Esophagus squamous epithelium (tissue), 4 donors: Measurements from ENCODE around the gene WDR38.

Experiments
- POLR2A ChIP-seq, 4 donors: fragments of 450-650 bp; IDR thresholded peaks; one replicate each; pipeline ENCODE4 v1.6.1; 2017; ENCODE audit warnings: antibody characterized with exemption in 4 of 4, mild to moderate bottlenecking in 4 of 4, moderate library complexity in 3 of 4
- TF ChIP-seq, protein P1 (sequence below), 6 experiments: fragments of 450-650 bp in 4 of 6; fragments of 200-600 bp in 2 of 6; sonication (generic) in 2 of 6; IDR thresholded peaks; one replicate each; pipeline ENCODE4 v1.5.1; 2016 to 2019; ENCODE audit warnings: antibody characterized with exemption in 6 of 6, mild to moderate bottlenecking in 4 of 6, moderate library complexity in 4 of 6

GRCh38 chr9:124841075-124841821, 12.0 kb upstream of the WDR38 start:
- TF ChIP-seq, protein P1, sequence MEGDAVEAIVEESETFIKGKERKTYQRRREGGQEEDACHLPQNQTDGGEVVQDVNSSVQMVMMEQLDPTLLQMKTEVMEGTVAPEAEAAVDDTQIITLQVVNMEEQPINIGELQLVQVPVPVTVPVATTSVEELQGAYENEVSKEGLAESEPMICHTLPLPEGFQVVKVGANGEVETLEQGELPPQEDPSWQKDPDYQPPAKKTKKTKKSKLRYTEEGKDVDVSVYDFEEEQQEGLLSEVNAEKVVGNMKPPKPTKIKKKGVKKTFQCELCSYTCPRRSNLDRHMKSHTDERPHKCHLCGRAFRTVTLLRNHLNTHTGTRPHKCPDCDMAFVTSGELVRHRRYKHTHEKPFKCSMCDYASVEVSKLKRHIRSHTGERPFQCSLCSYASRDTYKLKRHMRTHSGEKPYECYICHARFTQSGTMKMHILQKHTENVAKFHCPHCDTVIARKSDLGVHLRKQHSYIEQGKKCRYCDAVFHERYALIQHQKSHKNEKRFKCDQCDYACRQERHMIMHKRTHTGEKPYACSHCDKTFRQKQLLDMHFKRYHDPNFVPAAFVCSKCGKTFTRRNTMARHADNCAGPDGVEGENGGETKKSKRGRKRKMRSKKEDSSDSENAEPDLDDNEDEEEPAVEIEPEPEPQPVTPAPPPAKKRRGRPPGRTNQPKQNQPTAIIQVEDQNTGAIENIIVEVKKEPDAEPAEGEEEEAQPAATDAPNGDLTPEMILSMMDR (IDR thresholded peaks at IDR 0.05): no peak
- no peak for TF ChIP-seq POLR2A (IDR thresholded peaks at IDR 0.05)
